A673 (cell line): Measurements from ENCODE around the gene EMX1. TPM values are rescaled to one million over a fixed set of nuclear protein-coding genes. Genes with fewer than 3 reads are reported as not detected.
A peak's percentile ranks its signal among the peaks of the same experiment; 100 is the strongest.

Experiments used
- BruUV-seq: library from RNA; stranded (reverse); fragments of 400-500 nt; replicated peaks from 2 replicates; lab custom pipeline; 2021; lab: Mats Ljungman, UMichigan
- CTCF ChIA-PET: fragments of 300-600 bp; sonication (Branson Sonifier 250); formaldehyde crosslinking; loops from one replicate; lab custom pipeline; 2022; ENCODE audit warnings: antibody characterized with exemption; lab: Charles Lee
- POLR2A ChIA-PET: fragments of 300-600 bp; sonication (Branson Sonifier 250); formaldehyde crosslinking; loops from one replicate; lab custom pipeline; 2022; ENCODE audit warnings: antibody characterized with exemption; ENCODE audit not compliant: low non-redundant PET; lab: Charles Lee
- DNase-seq: peaks from one replicate; pipeline ENCODE4 v3.0.0-alpha.2; 2015; ENCODE audit warnings: low spot score
- H3K27ac ChIP-seq: fragments of 200-600 bp; sonication (generic); 2 replicates; pipeline ENCODE4 v1.5.1; 2016; ENCODE audit warnings: mixed run types, low read depth, mild to moderate bottlenecking, mixed read lengths, antibody characterized with exemption, low read length; ENCODE audit not compliant: poor library complexity, severe bottlenecking
- H3K27me3 ChIP-seq: fragments of 200-600 bp; sonication (generic); replicated peaks from 2 replicates; pipeline ENCODE4 v1.6.1; 2017; ENCODE audit warnings: mixed run types, low read depth, mild to moderate bottlenecking, mixed read lengths, antibody characterized with exemption, low read length; ENCODE audit not compliant: insufficient read depth, poor library complexity
- H3K36me3 ChIP-seq: fragments of 200-600 bp; sonication (generic); 2 replicates; pipeline ENCODE4 v1.6.1; 2016; ENCODE audit warnings: mixed run types, mild to moderate bottlenecking, mixed read lengths, antibody characterized with exemption, low read length; ENCODE audit not compliant: insufficient read depth, poor library complexity, severe bottlenecking
- H3K4me1 ChIP-seq: fragments of 200-600 bp; sonication (generic); 2 replicates; pipeline ENCODE4 v1.6.1; 2017; ENCODE audit warnings: mixed run types, mild to moderate bottlenecking, mixed read lengths, antibody characterized with exemption, low read length; ENCODE audit not compliant: insufficient read depth, poor library complexity, severe bottlenecking
- H3K4me3 ChIP-seq: fragments of 200-600 bp; sonication (generic); 2 replicates; pipeline ENCODE4 v1.5.1; 2016; ENCODE audit warnings: low read depth, mixed run types, mild to moderate bottlenecking, mixed read lengths, low read length; ENCODE audit not compliant: poor library complexity, severe bottlenecking
- H3K9me3 ChIP-seq: fragments of 200-600 bp; sonication (generic); 2 replicates; pipeline ENCODE4 v1.6.1; 2016; ENCODE audit warnings: mixed run types, low read depth, mild to moderate bottlenecking, mixed read lengths, antibody characterized with exemption, low read length; ENCODE audit not compliant: poor library complexity, severe bottlenecking
- EZH2 ChIP-seq: fragments of 200-600 bp; sonication (generic); IDR thresholded peaks from 2 replicates; pipeline ENCODE4 v1.6.1; 2017; ENCODE audit warnings: borderline replicate concordance, low read depth, mild to moderate bottlenecking, mixed read lengths, antibody characterized with exemption, low read length; ENCODE audit not compliant: poor library complexity, severe bottlenecking
- intact Hi-C: fragments of 100-400 bp; cut with micrococcal nuclease; formaldehyde crosslinking; loops from one replicate; pipeline ENCODE4 v1.10.0; 2022; ENCODE audit not compliant: unreplicated experiment
- total RNA-seq: library from RNA; stranded (reverse); gene quantifications from 2 replicates; pipeline ENCODE4 v1.2.3, GENCODE V29; 2021
- TF ChIP-seq, protein P1 (sequence below): fragments of 300-800, 200-600 bp; sonication (generic); conservative IDR thresholded peaks from 2 replicates; pipeline ENCODE4 v1.5.1; 2017; ENCODE audit warnings: low read depth, mild to moderate bottlenecking, antibody characterized with exemption, low read length, moderate library complexity, mixed read lengths

Gene EMX1
- total RNA-seq, 1 experiment from 2014 or later, result not detected

DNA sequence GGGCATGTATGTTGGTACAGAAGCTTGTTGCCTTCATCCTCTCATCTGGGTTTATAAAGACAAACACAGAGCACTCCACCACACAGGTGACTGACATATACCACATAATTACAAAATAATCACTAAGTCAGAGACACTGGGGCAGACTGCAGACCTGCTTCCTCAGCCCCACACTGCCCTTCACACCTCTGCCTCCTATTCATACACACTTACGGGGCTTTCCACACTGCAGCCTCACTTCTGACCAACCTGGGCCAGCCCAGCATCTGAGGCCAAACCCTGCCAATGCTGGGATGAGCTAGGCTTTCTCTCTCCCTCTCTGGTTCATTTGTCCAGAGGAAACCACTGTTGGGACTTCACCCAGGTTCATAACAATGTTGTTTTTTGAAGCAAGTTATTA is 4.5 kb downstream of the EMX1 start:
- peaks cover 100% of the 10 kb centered on the region for H3K27me3 ChIP-seq
- intact Hi-C loops, result no loop called here
- H3K4me3 ChIP-seq, result no peak overlapping the region
- H3K36me3 ChIP-seq, result no peaks in the 10 kb centered on the region
- ChIA-PET CTCF (no interaction called here), POLR2A (no interaction called here)
- no peaks in the 10 kb centered on the region for H3K9me3 ChIP-seq
- TF ChIP-seq, protein P1, sequence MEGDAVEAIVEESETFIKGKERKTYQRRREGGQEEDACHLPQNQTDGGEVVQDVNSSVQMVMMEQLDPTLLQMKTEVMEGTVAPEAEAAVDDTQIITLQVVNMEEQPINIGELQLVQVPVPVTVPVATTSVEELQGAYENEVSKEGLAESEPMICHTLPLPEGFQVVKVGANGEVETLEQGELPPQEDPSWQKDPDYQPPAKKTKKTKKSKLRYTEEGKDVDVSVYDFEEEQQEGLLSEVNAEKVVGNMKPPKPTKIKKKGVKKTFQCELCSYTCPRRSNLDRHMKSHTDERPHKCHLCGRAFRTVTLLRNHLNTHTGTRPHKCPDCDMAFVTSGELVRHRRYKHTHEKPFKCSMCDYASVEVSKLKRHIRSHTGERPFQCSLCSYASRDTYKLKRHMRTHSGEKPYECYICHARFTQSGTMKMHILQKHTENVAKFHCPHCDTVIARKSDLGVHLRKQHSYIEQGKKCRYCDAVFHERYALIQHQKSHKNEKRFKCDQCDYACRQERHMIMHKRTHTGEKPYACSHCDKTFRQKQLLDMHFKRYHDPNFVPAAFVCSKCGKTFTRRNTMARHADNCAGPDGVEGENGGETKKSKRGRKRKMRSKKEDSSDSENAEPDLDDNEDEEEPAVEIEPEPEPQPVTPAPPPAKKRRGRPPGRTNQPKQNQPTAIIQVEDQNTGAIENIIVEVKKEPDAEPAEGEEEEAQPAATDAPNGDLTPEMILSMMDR, result no peak
- no peak for TF ChIP-seq EZH2
- no TSS peak for BruUV-seq
- DNase-seq, result no peak
- no peak overlapping the region for H3K27ac ChIP-seq
- H3K4me1 ChIP-seq, result peaks cover 15% of the 10 kb centered on the region

DNA sequence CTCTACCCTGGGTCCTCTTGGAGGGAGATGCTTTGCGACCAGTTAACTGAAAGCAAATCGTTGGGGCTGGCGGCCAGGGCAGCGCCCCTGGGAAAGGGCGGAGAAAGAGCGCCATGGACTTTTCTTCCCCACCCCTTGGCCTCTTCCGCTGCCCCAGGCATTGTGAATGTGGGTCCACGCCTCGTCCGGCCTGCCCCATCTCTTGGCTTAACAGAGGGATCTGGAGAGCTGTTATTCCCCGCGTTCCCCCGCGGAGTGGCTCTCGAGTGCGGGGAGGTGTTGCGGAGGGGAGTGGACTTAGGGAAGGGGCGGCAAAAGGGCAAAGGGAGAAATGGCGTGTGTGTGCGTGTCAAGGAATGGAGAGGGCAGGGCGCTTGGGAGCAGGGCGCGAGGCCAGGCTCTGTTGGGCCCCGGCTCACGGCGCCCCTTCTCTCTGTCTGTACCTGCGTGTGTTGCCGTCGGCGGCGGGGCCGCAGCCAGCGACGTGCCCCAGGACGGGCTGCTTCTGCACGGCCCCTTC is 6.6 kb downstream of the EMX1 start:
- Histone ChIP-seq H3K4me3 (no peak overlapping the region), H3K27ac (no peak overlapping the region), H3K36me3 (no peaks in the 10 kb centered on the region), H3K4me1 (peaks cover 4% of the 10 kb centered on the region), H3K9me3 (no peaks in the 10 kb centered on the region), H3K27me3 (peaks cover 100% of the 10 kb centered on the region)
- TF ChIP-seq EZH2, result no peak
- TF ChIP-seq, protein P1, result no peak
- POLR2A ChIA-PET, result no interaction called here
- BruUV-seq, result no TSS peak
- CTCF ChIA-PET, result no interaction called here
- intact Hi-C loops, result no loop called here
- DNase-seq, result no peak

DNA sequence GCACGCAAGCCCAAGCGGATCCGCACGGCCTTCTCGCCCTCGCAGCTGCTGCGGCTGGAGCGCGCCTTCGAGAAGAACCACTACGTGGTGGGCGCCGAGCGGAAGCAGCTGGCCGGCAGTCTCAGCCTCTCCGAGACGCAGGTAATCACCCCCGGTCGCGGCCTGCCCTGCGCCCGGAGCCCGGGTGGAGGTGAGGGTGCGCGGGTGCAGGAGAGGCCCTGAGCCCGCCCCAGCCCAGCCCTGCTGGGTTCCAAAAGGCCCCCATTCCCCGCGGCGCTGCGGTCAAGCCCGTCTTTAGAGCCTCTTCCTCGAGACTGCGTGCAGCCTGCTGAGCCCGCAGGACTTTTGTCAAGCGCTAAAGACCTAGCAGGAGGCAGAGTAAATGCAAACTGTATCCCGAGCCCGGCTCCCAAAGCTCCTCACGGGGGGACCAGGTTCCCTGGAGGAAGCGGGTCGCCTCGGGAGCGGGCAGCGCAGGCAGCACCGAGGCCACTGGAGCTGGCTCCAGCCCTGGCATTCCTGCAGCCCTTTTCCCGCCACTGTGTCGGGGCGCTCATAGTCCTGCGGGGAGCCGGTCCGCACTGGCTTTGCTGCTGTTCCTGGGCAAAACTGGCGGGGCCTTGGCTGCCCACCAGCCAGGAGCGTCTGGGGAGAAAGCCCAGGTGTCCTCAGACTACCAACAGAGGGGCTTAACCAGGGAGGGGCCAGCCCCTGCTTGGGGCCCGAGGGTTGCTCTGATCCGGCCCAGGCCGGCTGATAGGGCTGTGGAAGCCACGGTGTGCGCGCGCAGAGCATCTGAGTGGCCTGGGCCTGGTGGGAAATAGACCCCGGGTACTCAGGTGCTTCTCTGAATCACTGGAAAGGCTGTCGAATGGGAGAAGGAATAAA is 7.3 kb downstream of the EMX1 start:
- DNase-seq, result no peak
- H3K27ac ChIP-seq, result no peak overlapping the region
- H3K36me3 ChIP-seq, result no peaks in the 10 kb centered on the region
- H3K27me3 ChIP-seq, result peaks cover 100% of the 10 kb centered on the region
- BruUV-seq, result no TSS peak
- ChIA-PET POLR2A (no interaction called here), CTCF (no interaction called here)
- intact Hi-C loops, result no loop called here
- TF ChIP-seq, protein P1, result no peak
- TF ChIP-seq EZH2, result peak; percentile 98
- H3K9me3 ChIP-seq, result no peaks in the 10 kb centered on the region
- no peak overlapping the region for H3K4me3 ChIP-seq
- peaks cover 4% of the 10 kb centered on the region for H3K4me1 ChIP-seq
